Upper lobe of left lung (tissue), 4 donors: ENCODE results near the gene CCDC81.

Experiments used
- CTCF ChIP-seq, 6 experiments: fragments of 450-650 bp in 4 of 6; fragments of 200-600 bp in 2 of 6; sonication (generic) in 2 of 6; IDR thresholded peaks; one replicate each; pipeline ENCODE4 v1.5.1; 2016 to 2019; ENCODE audit warnings: antibody characterized with exemption in 6 of 6
- POLR2A ChIP-seq, 4 donors: fragments of 450-650 bp; IDR thresholded peaks; one replicate each; pipeline ENCODE4 v1.5.1; 2016 to 2017; ENCODE audit warnings: antibody characterized with exemption in 4 of 4, mild to moderate bottlenecking in 2 of 4

GRCh38 chr11:86456075-86456939 lies 81.6 kb downstream of the CCDC81 start:
- TF ChIP-seq POLR2A (IDR thresholded peaks at IDR 0.05) (no peak), CTCF (IDR thresholded peaks at IDR 0.05) (peak; percentile 74 to 86 (median 86))
